ENCODE results near the gene SLC39A9.

Gene SLC39A9

DNA sequence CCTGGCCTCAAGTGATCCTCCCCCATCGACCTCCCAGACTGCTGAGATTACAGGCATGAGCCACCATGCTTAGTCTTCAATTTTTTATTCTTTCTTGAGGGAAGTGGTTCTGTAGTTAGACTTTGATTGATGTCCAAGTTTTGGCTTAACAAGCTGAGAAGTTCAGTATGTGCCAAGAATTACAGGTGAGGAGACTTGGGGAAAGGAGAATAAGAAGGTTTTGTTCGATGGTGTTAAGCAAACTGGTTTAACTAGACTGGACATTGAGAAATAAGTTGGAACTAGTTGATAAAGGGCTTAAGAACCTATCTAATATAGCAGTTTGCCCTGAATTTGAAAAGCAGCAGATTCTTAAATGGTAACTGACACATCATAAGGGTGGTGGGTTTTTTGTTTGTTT, 53.4 kb downstream of the SLC39A9 start:
- no peak for DNase-seq (ENCODE audit: low read depth)
- TF ChIP-seq, protein P1, sequence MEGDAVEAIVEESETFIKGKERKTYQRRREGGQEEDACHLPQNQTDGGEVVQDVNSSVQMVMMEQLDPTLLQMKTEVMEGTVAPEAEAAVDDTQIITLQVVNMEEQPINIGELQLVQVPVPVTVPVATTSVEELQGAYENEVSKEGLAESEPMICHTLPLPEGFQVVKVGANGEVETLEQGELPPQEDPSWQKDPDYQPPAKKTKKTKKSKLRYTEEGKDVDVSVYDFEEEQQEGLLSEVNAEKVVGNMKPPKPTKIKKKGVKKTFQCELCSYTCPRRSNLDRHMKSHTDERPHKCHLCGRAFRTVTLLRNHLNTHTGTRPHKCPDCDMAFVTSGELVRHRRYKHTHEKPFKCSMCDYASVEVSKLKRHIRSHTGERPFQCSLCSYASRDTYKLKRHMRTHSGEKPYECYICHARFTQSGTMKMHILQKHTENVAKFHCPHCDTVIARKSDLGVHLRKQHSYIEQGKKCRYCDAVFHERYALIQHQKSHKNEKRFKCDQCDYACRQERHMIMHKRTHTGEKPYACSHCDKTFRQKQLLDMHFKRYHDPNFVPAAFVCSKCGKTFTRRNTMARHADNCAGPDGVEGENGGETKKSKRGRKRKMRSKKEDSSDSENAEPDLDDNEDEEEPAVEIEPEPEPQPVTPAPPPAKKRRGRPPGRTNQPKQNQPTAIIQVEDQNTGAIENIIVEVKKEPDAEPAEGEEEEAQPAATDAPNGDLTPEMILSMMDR (IDR thresholded peaks at IDR 0.05; ENCODE audit: insufficient read depth, low read depth, low read length, missing control alignments) = no peak
- H3K4me3 ChIP-seq (ENCODE audit: low read depth, low read length) = no peak overlapping the region

DNA sequence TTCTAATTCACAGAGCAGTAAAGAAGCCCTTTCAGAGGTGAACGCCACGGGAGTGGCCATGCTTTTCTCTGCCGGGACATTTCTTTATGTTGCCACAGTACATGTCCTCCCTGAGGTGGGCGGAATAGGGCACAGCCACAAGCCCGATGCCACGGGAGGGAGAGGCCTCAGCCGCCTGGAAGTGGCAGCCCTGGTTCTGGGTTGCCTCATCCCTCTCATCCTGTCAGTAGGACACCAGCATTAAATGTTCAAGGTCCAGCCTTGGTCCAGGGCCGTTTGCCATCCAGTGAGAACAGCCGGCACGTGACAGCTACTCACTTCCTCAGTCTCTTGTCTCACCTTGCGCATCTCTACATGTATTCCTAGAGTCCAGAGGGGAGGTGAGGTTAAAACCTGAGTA, 59.9 kb downstream of the SLC39A9 start:
- TF ChIP-seq, protein P1 (IDR thresholded peaks at IDR 0.05; ENCODE audit: insufficient read depth, low read depth, low read length, missing control alignments) = no peak
- no peak overlapping the region for H3K4me3 ChIP-seq (ENCODE audit: low read depth, low read length)
- DNase-seq (ENCODE audit: low read depth) = no peak

DNA sequence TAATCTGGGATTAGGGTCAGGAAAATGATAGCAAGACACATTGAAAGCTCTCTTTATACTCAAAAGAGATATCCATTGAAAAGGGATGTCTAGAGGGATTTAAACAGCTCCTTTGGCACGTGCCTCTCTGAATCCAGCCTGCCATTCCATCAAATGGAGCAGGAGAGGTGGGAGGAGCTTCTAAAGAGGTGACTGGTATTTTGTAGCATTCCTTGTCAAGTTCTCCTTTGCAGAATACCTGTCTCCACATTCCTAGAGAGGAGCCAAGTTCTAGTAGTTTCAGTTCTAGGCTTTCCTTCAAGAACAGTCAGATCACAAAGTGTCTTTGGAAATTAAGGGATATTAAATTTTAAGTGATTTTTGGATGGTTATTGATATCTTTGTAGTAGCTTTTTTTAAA, 60.6 kb downstream of the SLC39A9 start:
- DNase-seq (ENCODE audit: low read depth) = no peak
- TF ChIP-seq, protein P1 (IDR thresholded peaks at IDR 0.05; ENCODE audit: insufficient read depth, low read depth, low read length, missing control alignments) = no peak
- no peak overlapping the region for H3K4me3 ChIP-seq (ENCODE audit: low read depth, low read length)

DNA sequence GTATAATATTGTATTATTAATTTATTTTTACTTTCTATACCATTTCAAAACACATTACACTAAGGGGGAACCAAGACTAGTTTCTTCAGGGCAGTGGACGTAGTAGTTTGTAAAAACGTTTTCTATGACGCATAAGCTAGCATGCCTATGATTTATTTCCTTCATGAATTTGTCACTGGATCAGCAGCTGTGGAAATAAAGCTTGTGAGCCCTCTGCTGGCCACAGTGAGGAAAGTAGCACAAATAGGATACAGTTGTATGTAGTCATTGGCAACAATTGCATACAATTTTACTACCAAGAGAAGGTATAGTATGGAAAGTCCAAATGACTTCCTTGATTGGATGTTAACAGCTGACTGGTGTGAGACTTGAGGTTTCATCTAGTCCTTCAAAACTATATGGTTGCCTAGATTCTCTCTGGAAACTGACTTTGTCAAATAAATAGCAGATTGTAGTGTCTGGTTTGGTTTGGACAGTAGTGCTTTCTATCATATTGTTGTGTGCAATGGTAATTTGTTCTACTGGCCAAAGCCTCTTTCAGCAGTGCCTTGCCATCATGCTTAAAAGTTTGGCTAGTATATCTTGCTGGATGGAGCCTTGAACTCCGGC, 61.7 kb downstream of the SLC39A9 start:
- TF ChIP-seq, protein P1 (IDR thresholded peaks at IDR 0.05; ENCODE audit: insufficient read depth, low read depth, low read length, missing control alignments) = peak; percentile 75
- DNase-seq (ENCODE audit: low read depth) = peak; percentile 75
- H3K4me3 ChIP-seq (ENCODE audit: low read depth, low read length) = no peak overlapping the region

DNA sequence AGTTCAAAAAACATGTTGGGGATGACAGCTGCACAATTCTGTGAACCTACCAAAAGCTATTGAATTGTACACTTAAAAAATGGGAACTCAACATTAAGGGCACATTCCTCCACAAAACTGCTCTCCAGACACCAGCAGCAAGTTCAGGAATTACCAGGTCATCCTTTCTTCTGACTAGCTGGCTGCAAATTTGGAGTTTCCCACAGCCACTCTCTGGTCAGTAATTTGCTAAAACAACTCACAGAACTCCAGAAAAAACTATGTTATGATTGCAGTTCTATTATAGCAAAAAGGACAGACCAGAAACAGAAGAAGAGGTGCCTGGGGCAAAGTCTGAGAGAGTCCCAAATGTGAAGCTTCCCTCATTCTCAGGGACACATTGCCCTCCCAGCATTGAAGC, 65.9 kb downstream of the SLC39A9 start:
- H3K4me3 ChIP-seq (ENCODE audit: low read depth, low read length) = no peak overlapping the region
- no peak for DNase-seq (ENCODE audit: low read depth)
- TF ChIP-seq, protein P1 (IDR thresholded peaks at IDR 0.05; ENCODE audit: insufficient read depth, low read depth, low read length, missing control alignments) = no peak

DNA sequence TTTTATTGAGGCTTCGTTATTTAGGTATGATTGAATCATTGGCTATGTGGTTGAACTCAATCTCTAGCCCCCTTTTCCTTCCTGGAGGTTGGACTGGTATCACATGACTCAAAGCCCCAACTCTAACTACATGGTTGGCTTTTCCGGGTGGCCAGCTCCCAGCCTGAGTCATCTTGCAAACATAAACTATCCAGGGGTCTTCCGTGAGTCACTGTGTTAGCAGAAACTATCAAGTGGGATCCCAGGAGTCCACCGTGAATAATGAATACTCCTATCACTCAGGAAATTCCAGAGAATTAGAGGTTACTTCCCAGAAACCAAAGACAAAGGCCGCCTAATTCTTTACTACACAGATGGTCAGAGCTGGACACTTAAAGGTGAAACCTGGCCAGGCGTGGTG, 66.3 kb downstream of the SLC39A9 start:
- TF ChIP-seq, protein P1 (IDR thresholded peaks at IDR 0.05; ENCODE audit: insufficient read depth, low read depth, low read length, missing control alignments) = no peak
- no peak for DNase-seq (ENCODE audit: low read depth)
- no peak overlapping the region for H3K4me3 ChIP-seq (ENCODE audit: low read depth, low read length)

DNA sequence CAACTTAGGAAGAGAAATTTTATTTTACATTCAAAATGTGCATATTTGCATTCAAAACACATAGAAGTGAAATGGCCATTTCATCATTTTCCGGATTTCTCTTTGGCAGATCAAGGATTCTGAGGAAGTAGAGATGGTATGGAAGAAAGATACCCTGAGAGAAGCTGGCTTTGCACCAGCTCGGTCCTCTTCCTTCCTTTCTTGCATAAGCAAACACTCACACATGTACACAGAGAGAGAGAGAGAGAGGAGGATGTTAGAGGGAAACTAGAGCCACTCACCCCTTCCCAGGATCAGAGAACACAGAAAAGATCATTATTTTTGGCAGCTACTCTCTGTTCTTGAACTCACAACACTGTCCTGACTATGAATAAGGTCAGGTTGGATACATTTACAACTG, 70.5 kb downstream of the SLC39A9 start:
- DNase-seq (ENCODE audit: low read depth) = no peak
- H3K4me3 ChIP-seq (ENCODE audit: low read depth, low read length) = no peak overlapping the region
- TF ChIP-seq, protein P1 (IDR thresholded peaks at IDR 0.05; ENCODE audit: insufficient read depth, low read depth, low read length, missing control alignments) = no peak

Measured in GM12865 (cell line).